HEK293T (cell line): ENCODE results near the gene PPIE.

Experiments used
- FOXM1 ChIP-seq: fragments of 450-650 bp; IDR thresholded peaks from 2 replicates; pipeline ENCODE4 v1.6.1; 2017; ENCODE audit warnings: mild to moderate bottlenecking, borderline replicate concordance
- L3MBTL2 ChIP-seq: fragments of 450-650 bp; conservative IDR thresholded peaks from 2 replicates; pipeline ENCODE4 v1.6.1; 2016; ENCODE audit warnings: mild to moderate bottlenecking
- LEF1 ChIP-seq: fragments of 450-650 bp; IDR thresholded peaks from 2 replicates; pipeline ENCODE4 v1.6.1; 2017; ENCODE audit warnings: mild to moderate bottlenecking, borderline replicate concordance
- NFRKB ChIP-seq: fragments of 450-650 bp; IDR thresholded peaks from 2 replicates; pipeline ENCODE4 v1.6.1; 2016; ENCODE audit warnings: mild to moderate bottlenecking, moderate library complexity
- ZNF384 ChIP-seq: fragments of 450-650 bp; IDR thresholded peaks from 2 replicates; pipeline ENCODE4 v1.6.1; 2016

- TF ChIP-seq NFRKB (no peak), ZNF384 (no peak), L3MBTL2 (no peak), LEF1 (no peak), FOXM1 (no peak)
Measured at GRCh38 chr1:39694026-39694425, 44.7 kb upstream of the PPIE start.
